Adrenal gland (tissue), 5 donors: Measurements from ENCODE around the gene WDFY4.

Experiments used
- CTCF ChIP-seq, 6 experiments: fragments of 450-650 bp in 4 of 6; fragments of 200-600 bp in 2 of 6; sonication (generic) in 1 of 6; IDR thresholded peaks; 1 replicate in 5 of 6; 2 replicates in 1 of 6; pipeline versions ENCODE4 v1.5.1 to v1.8.0; 2016 to 2021; ENCODE audit warnings: antibody characterized with exemption in 6 of 6, mild to moderate bottlenecking in 2 of 6, moderate library complexity in 1 of 6
- POLR2A ChIP-seq, 2 donors: fragments of 450-650 bp; IDR thresholded peaks; one replicate each; pipeline ENCODE4 v1.6.1; 2017; ENCODE audit warnings: antibody characterized with exemption in 2 of 2, mild to moderate bottlenecking in 2 of 2, moderate library complexity in 1 of 2
- donor health status: DM: no; HTN: no; CAD: no.

- TF ChIP-seq CTCF (IDR thresholded peaks at IDR 0.05) (no peak), POLR2A (IDR thresholded peaks at IDR 0.05) (no peak)
These were observed 320.6 kb downstream of the WDFY4 start for GRCh38 chr10:49005270-49005669.
